ENCODE measurements around the gene SLC22A2. TPM values are rescaled to one million over a fixed set of nuclear protein-coding genes. Genes with fewer than 3 reads are reported as not detected.
"Not testable (repeated sequence)": the region's sequence is repeated elsewhere in the genome, so short reads cannot be mapped to it uniquely, and the experiment has no call there.

The SLC22A2 gene
- total RNA-seq, 1 donor from 2014 or later: not detected

DNA sequence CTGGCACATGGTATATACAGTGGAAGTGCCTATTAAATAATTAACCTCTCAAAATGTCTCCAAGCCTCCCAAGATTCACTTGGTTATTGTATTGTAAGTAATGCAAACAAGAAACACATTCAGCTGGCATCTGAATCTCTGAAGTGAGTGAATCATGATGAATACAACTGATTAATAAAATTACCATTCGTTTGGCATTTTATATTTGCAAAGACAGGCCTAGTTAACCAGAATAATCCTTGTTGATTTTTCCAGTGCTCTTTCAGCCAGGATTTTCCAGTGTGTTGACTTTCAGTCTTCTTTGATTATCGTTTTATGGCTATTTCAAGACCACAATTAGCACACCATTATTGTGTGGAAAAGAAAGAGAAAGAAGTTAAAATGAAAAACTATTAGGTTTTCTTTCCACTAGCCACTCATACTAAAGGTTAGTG, 20.3 kb downstream of the SLC22A2 start:
- Histone ChIP-seq H3K27me3 (no peaks in the 10 kb centered on the region), H3K27ac (peak overlapping the region; percentile 73 to 79), H3K9me3 (no peaks in the 10 kb centered on the region), H3K4me3 (no peak overlapping the region), H3K4me1 (peaks cover 5 to 11% of the 10 kb centered on the region in 2 donors), H3K36me3 (no peaks in the 10 kb centered on the region)
- DNase-seq (ENCODE audit: low spot score in 2 of 2): no peak
- intact Hi-C loops (cut with DNase I): loop anchor here (5.0 kb wide), 1 partner anchor 109 kb away; the partner anchor contains the start of gene SLC22A3
- TF ChIP-seq, protein P1, sequence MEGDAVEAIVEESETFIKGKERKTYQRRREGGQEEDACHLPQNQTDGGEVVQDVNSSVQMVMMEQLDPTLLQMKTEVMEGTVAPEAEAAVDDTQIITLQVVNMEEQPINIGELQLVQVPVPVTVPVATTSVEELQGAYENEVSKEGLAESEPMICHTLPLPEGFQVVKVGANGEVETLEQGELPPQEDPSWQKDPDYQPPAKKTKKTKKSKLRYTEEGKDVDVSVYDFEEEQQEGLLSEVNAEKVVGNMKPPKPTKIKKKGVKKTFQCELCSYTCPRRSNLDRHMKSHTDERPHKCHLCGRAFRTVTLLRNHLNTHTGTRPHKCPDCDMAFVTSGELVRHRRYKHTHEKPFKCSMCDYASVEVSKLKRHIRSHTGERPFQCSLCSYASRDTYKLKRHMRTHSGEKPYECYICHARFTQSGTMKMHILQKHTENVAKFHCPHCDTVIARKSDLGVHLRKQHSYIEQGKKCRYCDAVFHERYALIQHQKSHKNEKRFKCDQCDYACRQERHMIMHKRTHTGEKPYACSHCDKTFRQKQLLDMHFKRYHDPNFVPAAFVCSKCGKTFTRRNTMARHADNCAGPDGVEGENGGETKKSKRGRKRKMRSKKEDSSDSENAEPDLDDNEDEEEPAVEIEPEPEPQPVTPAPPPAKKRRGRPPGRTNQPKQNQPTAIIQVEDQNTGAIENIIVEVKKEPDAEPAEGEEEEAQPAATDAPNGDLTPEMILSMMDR (IDR thresholded peaks at IDR 0.05): no peak

DNA sequence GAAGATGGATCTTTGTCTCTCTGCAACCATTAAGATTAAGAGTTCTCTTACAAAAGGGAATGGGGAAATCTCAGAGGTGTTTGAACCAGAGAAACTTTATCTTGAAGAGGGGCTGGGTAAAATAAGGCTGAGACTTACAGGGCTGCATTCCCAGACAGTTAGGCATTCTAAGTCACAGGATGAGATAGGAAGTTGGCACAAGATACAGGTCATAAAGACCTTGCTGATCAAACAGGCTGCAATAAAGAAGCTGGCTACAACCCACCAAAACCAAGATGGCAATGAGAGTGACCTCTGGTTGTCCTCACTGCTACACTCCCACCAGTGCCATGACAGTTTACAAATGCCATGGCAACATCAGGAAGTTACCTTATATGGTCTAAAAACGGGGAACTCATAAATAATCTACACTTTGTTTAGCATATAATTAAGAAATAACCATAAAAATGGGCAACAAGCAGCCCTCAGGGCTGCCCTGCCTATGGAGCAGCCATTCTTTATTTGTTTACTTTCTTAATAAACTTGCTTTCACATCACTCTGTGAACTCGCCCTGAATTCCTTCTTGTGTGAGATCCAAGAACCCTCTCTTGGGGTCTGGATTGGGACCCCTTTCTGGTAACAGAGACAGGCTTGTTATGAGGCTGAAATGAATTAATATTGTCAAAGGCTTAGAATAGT, 20.9 kb downstream of the SLC22A2 start:
- not testable (repeated sequence) for DNase-seq (ENCODE audit: low spot score in 2 of 2); H3K27me3 ChIP-seq; H3K9me3 ChIP-seq; H3K36me3 ChIP-seq; H3K4me3 ChIP-seq
- H3K27ac ChIP-seq: peak overlapping the region; percentile 73 to 79
- intact Hi-C loops (cut with DNase I): loop anchor here (5.0 kb wide), 1 partner anchor 110 kb away; the partner anchor contains the start of gene SLC22A3
- peaks cover 5 to 11% of the 10 kb centered on the region in 2 donors for H3K4me1 ChIP-seq

DNA sequence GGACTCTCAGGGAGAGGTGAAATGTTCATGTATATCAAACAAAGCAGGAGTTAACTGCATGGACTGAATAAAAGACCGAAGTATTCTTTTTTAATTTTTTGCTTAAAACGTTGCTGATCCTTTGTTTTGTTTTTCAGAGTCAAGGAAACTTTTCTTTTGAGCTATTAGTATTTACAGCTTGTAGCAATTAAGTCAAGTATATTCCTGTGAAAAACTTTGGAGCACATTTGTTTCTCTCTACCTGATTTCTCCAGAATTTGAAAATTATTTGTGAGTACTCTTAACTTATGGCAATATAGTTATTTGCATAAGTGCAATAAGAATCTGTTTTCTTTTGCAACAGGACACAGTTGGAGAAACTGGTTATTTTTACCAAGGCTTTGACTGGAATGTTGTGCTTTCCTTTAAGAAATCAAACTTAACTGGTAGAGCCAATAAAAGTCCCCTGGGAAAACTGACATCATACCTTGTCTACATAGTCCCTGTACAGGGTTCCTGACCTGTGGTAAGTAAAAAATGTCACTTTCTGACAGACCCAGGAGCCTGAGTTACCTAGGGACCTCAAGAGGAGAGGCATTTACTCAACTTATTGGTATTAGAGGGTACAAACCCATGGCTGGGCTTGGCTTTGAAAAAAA, 22.3 kb downstream of the SLC22A2 start:
- not testable (repeated sequence) for H3K36me3 ChIP-seq; H3K27me3 ChIP-seq; DNase-seq (ENCODE audit: low spot score in 2 of 2); H3K9me3 ChIP-seq; H3K4me3 ChIP-seq
- H3K4me1 ChIP-seq: peaks cover 5 to 11% of the 10 kb centered on the region in 2 donors
- intact Hi-C loops (cut with DNase I): loop anchor here (5.0 kb wide), 1 partner anchor 111 kb away; the partner anchor contains the start of gene SLC22A3
- H3K27ac ChIP-seq: peak overlapping the region; percentile 73 to 79

DNA sequence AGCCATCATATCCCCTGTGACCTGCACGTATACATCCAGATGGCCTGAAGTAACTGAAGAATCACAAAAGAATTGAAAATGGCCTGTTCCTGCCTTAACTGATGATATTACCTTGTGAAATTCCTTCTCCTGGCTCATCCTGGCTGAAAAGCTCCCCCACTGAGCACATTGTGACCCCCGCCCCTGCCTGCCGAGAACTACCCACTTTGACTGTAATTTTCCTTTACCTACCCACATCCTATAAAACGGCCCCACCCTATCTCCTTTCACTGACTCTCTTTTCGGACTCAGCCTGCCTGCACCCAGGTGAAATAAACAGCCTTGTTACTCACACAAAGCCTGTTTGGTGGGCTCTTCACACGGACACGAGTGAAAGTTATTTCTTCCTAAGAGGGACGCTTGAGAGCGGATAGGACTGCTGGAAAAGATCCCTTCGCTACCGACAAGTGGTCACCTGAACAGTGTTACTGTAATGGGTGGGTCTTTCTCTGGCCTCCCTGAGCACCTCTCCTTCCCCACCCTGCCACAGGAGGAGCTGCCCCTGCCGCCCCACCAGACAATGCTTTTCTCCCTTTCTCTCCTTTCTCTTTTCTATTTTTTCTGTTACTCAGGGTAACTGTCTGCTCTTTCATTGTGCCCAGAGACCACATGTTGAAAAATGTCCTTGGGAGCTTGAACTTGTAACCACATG, 24.5 kb downstream of the SLC22A2 start:
- H3K9me3 ChIP-seq; H3K4me3 ChIP-seq; DNase-seq (ENCODE audit: low spot score in 2 of 2); intact Hi-C loops (cut with DNase I); H3K36me3 ChIP-seq; H3K27me3 ChIP-seq: not testable (repeated sequence)
- peaks cover 5 to 11% of the 10 kb centered on the region in 2 donors for H3K4me1 ChIP-seq
- peak overlapping the region; percentile 73 to 79 for H3K27ac ChIP-seq

DNA sequence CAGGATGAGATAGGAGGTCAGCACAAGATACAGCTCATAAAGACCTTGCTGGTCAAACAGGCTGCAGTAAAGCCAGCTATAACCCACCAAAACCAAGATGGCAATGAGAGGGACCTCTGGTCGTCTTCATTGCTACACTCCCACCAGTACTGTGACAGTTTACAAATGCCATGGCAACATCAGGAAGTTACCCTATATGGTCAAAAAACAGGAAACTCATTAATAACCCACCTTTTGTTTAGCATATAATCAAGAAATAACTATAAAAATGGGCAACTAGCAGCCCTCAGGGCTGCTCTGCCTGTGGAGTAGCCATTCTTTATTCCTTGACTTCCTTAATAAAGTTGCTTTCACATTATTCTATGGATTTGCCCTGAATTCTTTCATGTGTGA, 30.9 kb downstream of the SLC22A2 start:
- no peaks in the 10 kb centered on the region for H3K27me3 ChIP-seq
- no peak overlapping the region for H3K4me3 ChIP-seq
- peaks cover 0 to 8% of the 10 kb centered on the region in 2 donors for H3K4me1 ChIP-seq
- H3K9me3 ChIP-seq: peaks cover 0 to 18% of the 10 kb centered on the region in 2 donors
- TF ChIP-seq, protein P1 (IDR thresholded peaks at IDR 0.05): no peak
- intact Hi-C loops (cut with DNase I): no loop called here
- peak overlapping the region; percentile 73 to 75 for H3K27ac ChIP-seq
- H3K36me3 ChIP-seq: no peaks in the 10 kb centered on the region
- DNase-seq (ENCODE audit: low spot score in 2 of 2): no peak

DNA sequence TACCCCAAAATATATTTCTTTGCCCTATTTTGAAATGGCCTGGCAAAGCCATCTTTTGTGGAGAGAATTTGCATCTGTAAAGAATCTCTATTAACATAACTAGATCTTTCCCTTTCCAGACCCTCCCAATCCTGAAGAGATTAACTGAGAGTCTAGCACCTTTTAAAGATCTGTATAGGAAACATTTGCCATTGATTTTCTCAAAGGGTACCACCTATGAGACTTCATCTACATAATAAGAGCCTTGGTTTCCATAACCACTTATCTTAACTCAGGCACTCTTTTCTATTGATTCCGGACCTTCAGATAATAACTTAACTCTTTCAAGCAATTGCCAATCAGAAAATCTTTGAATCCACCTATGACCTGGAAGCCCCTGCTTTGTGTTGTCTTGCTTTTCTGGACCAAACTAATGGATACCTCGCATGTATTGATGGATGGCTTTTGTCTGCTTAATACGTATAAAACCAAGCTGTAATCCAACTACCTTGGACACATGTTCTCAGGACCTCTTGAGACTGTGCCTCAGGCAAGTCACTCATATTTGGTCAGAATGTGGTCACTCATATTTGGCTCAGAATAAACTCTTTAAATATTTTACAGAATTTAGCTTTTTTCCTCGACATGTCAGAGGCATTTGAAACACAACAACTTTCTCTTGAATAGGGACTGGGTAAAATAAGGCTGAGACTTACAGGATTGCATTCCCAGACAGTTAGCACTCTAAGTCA, 31.4 kb downstream of the SLC22A2 start:
- Histone ChIP-seq H3K36me3 (no peaks in the 10 kb centered on the region), H3K4me1 (peaks cover 0 to 8% of the 10 kb centered on the region in 2 donors), H3K9me3 (peaks cover 0 to 18% of the 10 kb centered on the region in 2 donors), H3K27ac (peak overlapping the region; percentile 73 to 75), H3K4me3 (no peak overlapping the region), H3K27me3 (no peaks in the 10 kb centered on the region)
- DNase-seq (ENCODE audit: low spot score in 2 of 2): no peak
- TF ChIP-seq, protein P1 (IDR thresholded peaks at IDR 0.05): no peak
- intact Hi-C loops (cut with DNase I): no loop called here
